NK-92 treated with Interleukin-12 subunit alpha and Interleukin-12 subunit beta, amount 100 ng/mL, for 24 hours (cell line): ENCODE data around the gene CDKN2B.

Source experiments
- DNase-seq: peaks from one replicate; lab custom pipeline; 2025; lab: John Stamatoyannopoulos, UW

The CDKN2B gene

DNA sequence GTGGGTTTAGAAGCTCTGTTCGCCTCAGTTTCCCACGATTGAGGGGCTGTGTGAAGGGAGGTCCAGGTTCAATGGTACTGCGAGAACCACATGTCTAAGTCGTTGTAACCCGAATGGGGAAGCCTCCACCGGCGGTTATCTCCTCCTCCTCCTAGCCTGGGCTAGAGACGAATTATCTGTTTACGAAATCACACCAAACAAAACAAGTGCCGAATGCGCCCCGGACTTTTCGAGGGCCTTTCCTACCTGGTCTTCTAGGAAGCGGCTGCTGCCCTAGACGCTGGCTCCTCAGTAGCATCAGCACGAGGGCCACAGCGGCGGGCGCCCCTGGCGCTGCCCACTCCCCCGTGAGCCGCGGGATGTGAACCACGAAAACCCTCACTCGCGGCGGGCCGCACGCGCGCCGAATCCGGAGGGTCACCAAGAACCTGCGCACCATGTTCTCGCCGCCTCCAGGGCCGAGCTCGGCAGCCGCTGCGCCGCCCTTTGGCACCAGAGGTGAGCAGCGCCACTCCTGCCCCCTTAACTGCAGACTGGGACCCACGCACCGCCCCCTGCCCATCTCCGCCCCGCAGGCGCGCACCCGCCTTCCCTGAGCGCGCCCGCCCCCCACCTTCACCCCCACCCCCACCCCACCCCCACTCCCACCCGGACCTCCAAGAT lies 15.1 kb downstream of the CDKN2B start, which contains the start of gene CDKN2A:
TSS of gene CDKN2A (minus strand) at position 500 of the 663 bp plus-strand sequence.
- peak; percentile 93 for DNase-seq

DNA sequence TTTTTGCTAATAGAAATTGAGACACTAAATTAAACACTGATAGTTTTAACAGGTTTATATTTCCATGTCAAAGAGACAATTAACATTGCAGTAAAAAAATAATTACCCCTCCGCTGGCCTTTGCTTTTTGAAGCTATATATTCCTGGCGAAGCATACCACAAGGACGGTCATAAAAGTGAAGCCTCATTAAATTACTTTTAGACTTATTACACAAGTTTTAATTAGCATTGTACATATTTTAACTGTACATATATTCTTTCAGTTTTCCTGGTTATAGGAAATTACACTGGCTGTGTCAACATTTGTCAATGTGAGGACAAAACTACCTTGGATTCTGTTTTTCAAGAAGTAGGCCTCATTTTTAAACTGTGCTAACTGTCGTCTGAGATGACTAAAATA lies 16.1 kb downstream of the CDKN2B start:
- DNase-seq: no peak

DNA sequence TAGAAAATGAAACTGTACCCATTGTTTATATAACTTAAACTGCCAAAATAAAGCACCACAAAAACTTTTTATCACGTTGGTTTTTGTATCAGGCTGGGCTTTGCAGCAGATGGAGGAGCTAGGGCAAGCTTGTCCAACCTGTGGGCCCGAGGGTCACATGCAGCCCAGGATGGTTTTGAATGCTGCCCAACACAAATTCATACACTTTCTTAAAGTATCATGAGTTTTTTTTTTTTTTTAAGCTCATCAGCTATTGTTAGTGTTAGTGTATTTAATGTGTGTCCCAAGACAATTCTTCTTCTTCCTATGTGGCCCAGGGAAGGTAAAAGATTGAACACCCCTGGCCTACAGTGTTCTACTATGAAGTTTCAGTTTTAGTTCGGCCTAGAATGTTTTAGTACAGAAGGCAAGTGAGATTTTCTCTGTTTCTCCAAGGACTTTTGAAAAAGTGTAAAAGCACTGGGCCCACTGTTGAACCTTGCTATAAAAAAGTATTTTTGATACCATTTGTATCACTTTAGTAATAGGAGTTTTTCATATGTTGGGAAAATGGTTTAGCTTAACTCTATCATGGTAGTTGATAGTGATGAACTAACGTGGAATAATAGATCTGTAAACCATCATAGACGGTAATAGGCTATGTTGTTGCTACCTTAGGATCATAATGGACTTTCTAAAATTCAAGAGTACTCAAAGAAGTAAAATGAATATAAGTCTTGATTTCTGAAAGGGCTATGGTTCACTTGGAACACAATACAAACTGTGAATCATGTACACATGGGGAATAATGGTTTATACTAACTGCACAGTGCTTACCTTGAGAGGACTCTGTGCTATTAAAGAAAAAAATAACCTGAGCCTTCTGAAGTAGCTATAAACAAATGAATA lies 17.8 kb downstream of the CDKN2B start:
- no peak for DNase-seq

DNA sequence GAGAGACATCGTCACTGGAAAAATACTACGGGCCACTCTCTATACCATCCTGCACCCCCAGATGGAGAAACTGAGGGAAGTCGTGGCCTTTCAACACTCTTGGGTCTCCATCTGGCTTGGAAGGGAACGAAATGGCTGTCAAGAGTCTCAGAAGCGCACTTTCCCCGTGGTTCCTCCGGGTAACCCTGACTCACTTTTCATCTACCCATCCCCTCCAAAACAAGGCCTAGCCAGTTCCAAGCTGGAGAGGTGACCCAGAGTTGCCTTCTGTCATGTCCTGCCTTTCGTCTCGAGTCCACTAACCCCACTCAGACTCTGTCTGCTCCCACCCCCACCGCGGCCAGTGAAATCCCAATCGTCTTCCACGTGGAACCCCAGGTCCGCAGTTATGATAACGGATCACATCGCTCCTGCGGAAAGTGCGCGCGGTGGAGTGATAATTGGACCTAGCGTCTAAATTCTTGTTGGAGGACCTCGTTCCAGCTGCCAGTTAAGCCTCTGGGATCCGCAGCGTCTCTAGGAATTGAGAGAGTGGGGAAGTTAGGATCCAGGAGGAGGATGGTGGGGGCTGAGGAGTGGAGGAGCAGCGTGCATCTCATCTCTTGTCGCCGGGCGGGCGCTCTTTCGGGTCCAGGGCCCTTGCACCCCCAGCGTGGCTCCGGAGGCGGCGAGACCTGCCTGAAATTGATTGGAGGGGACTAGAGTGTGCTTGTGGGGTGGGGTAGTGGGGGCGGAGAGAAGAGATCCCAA lies 19.5 kb downstream of the CDKN2B start:
- no peak for DNase-seq

DNA sequence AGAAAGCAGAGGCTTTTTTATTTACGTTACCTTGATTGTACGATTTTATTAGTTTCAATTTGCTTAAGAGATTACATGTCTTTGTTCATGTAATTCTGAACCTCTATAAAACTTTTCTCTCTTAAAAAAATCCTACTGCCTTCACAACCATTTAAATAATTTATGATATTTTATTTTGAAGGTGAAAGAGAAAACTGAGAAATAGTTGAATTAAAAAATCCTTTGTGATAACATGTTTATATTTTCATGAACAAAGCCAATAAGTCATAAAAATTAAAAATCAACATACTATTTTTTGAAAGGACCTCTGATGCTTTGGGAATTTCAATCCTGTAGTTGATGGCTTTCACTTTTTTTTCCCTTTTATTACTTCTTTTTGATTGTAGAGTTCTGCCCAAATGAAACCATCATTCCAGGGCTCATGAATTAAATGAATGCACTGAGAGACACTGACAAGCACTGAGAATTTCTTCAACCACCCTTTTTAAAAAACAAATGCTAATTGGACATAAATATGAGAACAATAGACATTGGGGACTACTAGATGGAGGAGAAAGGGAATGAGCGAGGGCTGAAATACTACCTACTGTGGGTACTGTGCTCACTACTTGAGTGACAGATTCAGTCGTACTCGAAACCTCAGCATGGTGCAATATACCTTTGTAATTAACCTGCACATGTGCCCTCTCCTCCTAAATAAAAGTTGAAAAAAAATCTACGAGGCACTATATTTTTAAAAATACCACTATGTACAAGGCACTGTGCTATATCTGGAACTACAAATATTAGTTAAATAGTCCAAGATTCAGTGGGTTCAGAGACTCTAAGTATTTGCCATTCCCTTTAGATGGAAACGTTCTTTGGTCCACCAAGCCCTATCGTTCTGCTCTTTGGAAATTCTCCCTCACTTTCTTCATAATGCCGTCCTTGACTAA lies 20.8 kb downstream of the CDKN2B start:
- no peak for DNase-seq

DNA sequence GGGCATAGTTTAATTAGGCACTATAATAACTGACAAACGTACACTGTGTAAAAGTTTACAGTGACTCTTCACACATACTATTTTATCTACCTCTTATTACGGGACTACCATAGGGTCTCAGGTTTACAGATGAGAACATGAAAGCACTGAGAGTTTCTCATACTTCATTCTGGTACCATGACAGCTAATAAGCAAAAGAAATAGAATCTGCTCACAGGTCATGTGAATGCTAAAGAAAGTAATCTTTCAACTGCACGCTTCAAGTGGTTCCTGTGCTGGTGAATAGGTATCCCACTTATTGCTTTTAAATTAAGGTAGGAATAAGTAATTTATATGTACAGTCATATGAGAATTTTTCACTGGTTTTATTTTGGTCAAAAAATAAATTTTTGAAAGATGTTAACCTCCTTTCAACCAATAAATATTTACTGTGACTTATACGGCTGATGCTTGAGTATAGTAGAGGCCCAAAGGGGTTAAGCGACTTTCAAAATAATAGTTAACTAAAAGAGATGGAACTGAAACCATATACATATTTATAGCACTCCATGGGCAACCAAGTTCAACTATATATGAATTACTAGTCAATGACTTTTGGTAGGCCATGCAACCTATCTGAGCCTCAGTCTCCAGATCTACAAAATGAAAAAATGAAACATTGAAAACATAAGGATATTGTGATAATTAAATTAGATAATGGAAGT lies 23.0 kb downstream of the CDKN2B start:
- no peak for DNase-seq

DNA sequence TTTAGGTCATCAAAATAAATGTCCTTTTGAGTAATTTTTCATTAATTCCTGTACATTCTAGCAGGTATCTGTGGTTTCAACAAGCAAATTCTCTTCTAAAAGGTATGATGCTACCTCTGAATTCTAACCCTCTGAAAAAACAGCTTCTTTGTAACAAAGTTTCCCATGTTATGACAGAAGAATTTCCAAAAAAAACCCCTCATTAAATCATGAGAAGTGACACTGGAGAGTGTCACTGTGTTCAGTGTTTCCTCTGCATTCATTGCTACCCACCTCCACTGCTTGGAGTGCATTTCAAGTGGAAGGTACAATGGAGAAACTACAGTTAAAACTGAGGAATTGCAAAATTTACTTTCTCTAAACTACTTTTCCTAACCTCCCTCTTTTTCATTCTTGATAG lies 25.0 kb downstream of the CDKN2B start:
- DNase-seq: no peak

DNA sequence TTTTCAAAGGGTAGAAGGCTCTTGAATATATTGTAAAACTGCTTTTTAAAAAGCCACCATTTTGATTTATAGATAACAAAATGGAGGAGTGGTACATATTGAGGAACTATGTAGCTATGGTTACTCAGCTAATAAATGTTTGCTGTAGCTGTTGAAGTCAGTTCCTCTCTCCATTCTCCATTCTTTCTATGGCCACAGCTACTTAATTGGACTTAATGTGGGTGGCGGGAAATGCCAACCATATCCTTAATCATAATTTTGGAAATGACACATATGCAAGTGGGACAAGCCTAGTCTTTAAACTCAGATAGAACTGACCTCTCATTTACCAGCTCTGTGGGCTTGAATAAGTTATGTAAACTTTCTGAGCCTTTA lies 25.6 kb downstream of the CDKN2B start:
- DNase-seq: no peak

DNA sequence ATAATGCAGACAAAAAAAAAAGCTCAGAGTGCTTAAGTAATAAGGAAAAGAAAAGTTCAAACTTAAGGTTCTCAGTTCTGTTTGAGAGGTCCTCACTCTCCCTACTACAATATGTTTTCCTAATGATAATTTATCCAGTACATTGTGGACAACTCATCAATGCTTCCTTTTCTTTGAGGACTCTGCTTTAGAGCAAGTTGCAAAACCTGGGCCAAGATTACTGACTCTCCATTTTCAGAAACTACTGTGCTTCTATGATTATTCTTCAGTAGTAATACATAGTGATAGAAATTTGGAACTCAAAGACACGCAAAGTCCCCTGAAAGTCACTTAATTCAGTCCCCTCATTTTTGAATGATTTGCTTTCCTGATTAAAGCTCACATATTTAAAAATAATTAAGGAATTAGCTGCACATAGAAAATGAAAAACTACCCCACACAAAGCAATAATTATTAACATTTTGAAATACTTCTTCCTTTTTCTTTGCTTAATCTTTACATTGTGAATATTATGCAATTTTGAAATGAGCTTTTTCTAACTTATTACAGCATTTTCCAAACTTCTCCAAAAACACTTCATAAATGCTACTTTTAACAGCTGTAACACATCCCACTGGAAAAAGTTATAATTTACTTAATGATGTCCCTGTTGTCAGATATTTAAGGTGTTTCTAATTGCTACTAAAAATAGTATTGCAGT lies 26.1 kb downstream of the CDKN2B start:
- DNase-seq: no peak

DNA sequence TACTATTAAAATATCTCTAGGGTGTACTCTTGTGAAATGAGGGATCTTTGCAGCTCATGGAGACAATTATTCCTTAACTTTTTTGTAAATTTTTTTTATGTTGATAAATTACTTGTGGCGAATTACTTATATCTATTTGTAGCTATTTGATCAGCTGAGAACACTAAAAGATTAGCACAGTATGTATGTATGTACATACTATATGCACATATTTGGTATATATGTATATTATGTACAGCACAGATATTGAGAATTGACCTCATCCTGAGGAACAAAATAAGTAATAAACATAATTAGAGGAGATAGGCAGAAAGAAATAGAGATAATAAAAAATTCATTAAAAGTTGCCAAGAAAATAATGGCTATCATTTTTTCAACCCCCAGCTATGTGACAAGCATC lies 26.7 kb downstream of the CDKN2B start:
- DNase-seq: no peak

DNA sequence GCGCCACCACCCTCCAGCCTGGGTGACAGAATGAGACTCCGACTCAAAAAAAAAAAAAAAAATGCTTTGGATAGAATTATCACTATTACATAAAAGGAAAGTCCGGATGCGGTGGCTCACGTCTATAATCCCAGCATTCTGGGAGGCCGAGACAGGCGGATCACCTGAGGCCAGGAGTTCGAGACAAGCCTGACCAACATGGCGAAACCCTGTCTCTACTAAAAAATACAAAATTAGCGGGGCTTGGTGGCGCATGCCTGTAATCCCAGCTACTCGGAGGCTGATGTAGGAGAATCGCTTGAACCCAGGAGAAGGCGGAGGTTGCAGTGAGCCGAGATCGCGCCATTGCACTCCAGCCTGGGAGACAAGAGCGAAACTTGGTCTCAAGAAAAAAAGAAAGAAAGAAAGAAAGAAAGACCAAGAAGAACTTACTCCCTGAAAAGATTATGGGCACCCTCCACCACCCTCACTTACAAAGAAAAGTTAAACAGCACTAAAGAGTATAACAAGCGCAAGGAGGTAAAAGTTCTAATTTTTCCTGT lies 32.7 kb downstream of the CDKN2B start:
- DNase-seq: no peak

DNA sequence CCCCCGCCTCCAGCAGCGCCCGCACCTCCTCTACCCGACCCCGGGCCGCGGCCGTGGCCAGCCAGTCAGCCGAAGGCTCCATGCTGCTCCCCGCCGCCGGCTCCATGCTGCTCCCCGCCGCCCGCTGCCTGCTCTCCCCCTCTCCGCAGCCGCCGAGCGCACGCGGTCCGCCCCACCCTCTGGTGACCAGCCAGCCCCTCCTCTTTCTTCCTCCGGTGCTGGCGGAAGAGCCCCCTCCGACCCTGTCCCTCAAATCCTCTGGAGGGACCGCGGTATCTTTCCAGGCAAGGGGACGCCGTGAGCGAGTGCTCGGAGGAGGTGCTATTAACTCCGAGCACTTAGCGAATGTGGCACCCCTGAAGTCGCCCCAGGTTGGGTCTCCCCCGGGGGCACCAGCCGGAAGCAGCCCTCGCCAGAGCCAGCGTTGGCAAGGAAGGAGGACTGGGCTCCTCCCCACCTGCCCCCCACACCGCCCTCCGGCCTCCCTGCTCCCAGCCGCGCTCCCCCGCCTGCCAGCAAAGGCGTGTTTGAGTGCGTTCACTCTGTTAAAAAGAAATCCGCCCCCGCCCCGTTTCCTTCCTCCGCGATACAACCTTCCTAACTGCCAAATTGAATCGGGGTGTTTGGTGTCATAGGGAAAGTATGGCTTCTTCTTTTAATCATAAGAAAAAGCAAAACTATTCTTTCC lies 34.2 kb downstream of the CDKN2B start:
- no peak for DNase-seq

DNA sequence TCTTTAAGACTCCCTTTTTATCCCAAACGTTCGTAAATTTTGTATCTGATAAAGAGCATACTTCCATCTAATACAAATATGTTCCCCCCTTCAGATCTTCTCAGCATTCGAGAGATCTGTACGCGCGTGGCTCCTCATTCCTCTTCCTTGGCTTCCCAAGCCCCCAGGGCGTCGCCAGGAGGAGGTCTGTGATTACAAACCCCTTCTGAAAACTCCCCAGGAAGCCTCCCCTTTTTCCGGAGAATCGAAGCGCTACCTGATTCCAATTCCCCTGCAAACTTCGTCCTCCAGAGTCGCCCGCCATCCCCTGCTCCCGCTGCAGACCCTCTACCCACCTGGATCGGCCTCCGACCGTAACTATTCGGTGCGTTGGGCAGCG lies 34.8 kb downstream of the CDKN2B start:
- no peak for DNase-seq

DNA sequence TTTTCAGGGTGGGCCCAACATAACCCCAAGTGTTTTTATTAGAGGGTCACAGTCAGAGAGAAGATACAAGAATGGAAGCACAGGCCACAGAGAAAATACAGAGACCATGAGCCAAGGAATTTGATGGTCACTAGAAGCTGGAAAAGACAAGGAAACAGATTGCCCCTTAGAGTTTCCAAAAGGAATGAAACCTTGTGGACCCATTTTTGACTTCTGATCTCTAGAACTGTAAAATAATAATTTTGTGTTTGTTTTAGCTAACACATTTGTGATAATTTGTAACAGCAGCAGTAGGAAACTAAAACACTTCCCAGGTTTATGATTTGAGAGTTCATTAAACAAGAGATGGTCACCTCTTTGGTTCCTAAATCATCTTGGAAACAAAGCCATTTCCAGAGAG lies 36.7 kb downstream of the CDKN2B start:
- DNase-seq: no peak

DNA sequence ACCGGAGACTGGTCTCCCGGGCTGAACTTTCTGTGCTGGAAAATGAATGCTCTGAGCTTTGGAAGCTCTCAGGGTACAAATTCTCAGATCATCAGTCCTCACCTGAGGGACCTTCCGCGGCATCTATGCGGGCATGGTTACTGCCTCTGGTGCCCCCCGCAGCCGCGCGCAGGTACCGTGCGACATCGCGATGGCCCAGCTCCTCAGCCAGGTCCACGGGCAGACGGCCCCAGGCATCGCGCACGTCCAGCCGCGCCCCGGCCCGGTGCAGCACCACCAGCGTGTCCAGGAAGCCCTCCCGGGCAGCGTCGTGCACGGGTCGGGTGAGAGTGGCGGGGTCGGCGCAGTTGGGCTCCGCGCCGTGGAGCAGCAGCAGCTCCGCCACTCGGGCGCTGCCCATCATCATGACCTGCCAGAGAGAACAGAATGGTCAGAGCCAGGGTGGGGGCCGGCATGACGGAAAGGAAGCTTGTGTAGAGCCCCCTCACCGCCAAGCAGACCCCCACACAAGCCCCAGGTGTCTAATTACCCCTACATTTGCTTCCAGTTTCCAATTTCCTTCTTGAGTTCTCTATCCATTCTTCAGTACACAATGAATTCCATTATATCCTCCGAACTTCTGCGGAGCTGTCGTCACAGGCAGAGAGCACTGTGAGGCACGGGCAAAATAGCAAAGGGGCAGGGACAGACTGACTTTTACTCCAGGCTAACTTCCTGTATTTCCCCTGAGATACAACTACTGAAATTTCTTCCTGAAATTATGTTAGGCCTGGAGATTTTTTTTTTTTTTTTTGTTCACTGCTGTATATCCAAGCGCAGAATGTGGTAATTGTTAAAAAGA lies 38.1 kb downstream of the CDKN2B start:
- DNase-seq: no peak

DNA sequence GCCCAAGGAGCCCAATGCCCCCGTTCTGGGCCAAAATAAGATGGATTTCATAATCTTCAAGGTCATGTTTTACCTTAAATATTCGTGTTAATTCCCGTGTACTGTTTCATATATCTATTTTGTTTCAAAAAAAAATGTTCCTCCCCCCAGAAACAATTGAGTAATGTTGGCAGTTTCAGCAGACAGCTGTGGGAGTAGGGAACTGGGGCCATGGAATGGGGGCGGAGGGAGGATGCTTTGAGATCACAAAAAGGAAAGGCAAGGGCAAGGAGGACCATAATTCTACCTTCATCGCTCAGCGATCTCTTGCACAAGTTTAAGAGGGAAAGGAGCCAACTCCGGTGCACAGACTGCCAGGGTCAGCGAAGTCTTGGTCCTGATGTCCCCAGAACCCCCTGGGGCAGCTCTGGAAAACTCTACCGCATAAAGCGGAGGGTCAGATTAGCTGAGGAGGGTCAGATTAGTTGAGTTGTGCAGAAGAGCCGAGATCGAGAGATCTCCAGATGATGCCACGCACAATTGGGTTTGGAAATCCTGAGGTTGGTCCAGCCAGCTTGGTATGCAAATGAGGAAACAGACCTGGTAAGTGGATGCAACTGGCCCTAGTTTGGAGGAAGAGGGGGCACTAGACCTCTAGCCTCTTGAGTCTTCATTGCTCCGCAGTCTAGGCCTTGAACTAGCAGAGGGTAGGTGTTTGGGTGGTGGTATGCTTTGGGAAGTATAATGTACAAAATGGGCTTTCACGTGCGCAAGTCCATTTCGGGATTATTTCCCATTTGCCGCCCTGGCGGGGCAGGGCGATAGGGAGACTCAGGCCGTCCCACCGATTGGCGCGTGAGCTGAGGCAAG lies 38.9 kb downstream of the CDKN2B start:
- no peak for DNase-seq
